IPS DF 6.9 (cell line): ENCODE results near the gene COL4A3.

Experiments used
- DNase-seq: peaks from one replicate; pipeline ENCODE4 v3.0.0-alpha.2; 2013; ENCODE audit warnings: low read depth, low spot score
- H3K27ac ChIP-seq: one replicate; pipeline ENCODE4 v1.5.1; 2013; ENCODE audit warnings: low read length, control low read depth
- H3K27me3 ChIP-seq: 2 replicates; pipeline ENCODE4 v1.6.1; 2013; ENCODE audit warnings: mild to moderate bottlenecking, low read length; ENCODE audit not compliant: control insufficient read depth, insufficient read depth
- H3K36me3 ChIP-seq: 2 replicates; pipeline ENCODE4 v1.6.1; 2013; ENCODE audit warnings: low read length; ENCODE audit not compliant: control insufficient read depth, insufficient read depth
- H3K4me1 ChIP-seq: 2 replicates; pipeline ENCODE4 v1.6.1; 2013; ENCODE audit warnings: low read length; ENCODE audit not compliant: control insufficient read depth, insufficient read depth
- H3K4me3 ChIP-seq: 2 replicates; pipeline ENCODE4 v1.5.1; 2013; ENCODE audit warnings: mild to moderate bottlenecking, low read length
- H3K9me3 ChIP-seq: 2 replicates; pipeline ENCODE4 v1.6.1; 2013; ENCODE audit warnings: low read length, inconsistent platforms; ENCODE audit not compliant: control insufficient read depth, insufficient read depth
- WGBS: extraction: QIAGEN DNeasy Blood & Tissue Kit; methylation state at CpG from one replicate; pipeline ENCODE4 v1.1.7; 2013; ENCODE audit warnings: mixed read lengths, missing lambda C conversion rate; ENCODE audit not compliant: insufficient read length, insufficient coverage; 5-methylcytosine and 5-hydroxymethylcytosine counted together

COL4A3 gene

DNA sequence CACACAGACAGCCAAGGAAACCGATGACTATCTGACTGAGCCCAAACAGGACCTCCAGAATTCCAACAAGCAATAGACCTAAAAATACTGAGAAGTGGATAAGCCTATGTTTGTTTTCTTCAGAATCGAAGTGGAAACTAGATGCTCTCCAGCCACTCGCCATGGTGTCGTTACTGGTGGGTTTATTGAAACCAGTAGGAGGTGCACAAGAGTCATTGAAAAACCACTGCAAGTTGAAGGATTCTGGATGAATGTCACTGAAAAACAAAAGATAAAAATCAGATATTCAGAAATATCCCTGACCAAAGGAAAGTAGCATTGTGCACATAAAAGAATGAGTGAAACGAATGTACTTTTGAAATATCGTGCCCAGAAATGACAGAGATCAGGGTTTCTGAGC lies 199.3 kb downstream of the COL4A3 start:
- Histone ChIP-seq H3K27ac (no peak overlapping the region), H3K27me3 (no peaks in the 10 kb centered on the region), H3K9me3 (no peaks in the 10 kb centered on the region), H3K4me1 (no peaks in the 10 kb centered on the region), H3K4me3 (no peak overlapping the region), H3K36me3 (0 out of 2 replicates have a peak, but pooled peaks cover 2% of the 10 kb centered on the region)
- WGBS, result no CpG with 5 or more reads among the region's 6 CpGs
- DNase-seq, result no peak
